SK-N-SH (cell line): ENCODE data around the gene KRTAP10-5. TPM values are rescaled to one million over a fixed set of nuclear protein-coding genes. Genes with fewer than 3 reads are reported as not detected.
"Not testable (repeated sequence)": the region's sequence is repeated elsewhere in the genome, so short reads cannot be mapped to it uniquely, and the experiment has no call there.

Experiments used
- CTCF ChIA-PET: fragments of 300-600, 350-600 bp; formaldehyde crosslinking; extraction: SDS; loops from one replicate; lab custom pipeline; 2021; lab: Yijun Ruan, JAX
- POLR2A ChIA-PET: fragments of 350-600 bp; sonication (Branson Sonifier 250); formaldehyde crosslinking; extraction: SDS; loops from one replicate; lab custom pipeline; 2020; ENCODE audit warnings: antibody characterized with exemption, inconsistent platforms; lab: Yijun Ruan, JAX
- DNase-seq: peaks from one replicate; pipeline ENCODE4 v3.0.0; 2012
- H2AFZ ChIP-seq: fragments of 200-600 bp; sonication (generic); 2 replicates; pipeline ENCODE4 v1.8.1; 2016; ENCODE audit warnings: antibody characterized with exemption, mild to moderate bottlenecking, low read depth
- H3F3A ChIP-seq: fragments of 200-600 bp; sonication (generic); replicated peaks from 2 replicates; pipeline ENCODE3; 2016; ENCODE audit warnings: antibody characterized with exemption, mild to moderate bottlenecking; ENCODE audit not compliant: insufficient read depth
- H3K27ac ChIP-seq, 2 experiments: fragments of 200-500 bp in 1 of 2; fragments of 200-600 bp in 1 of 2; sonication (Bioruptor generic) in 1 of 2; sonication (generic), shearing (Covaris generic) in 1 of 2; 2 replicates each; pipeline versions ENCODE4 v1.5.1 to v1.6.1; 2014 to 2016; ENCODE audit warnings: low read depth in 2 of 2, inconsistent platforms in 1 of 2, low read length in 1 of 2, mild to moderate bottlenecking in 1 of 2, mixed read lengths in 1 of 2
- H3K27me3 ChIP-seq: fragments of 200-600 bp; sonication (generic), shearing (Covaris generic); 2 replicates; pipeline ENCODE4 v1.6.1; 2016; ENCODE audit warnings: mixed run types; ENCODE audit not compliant: insufficient read depth
- H3K36me3 ChIP-seq, 2 experiments: fragments of 200-500 bp in 1 of 2; fragments of 200-600 bp in 1 of 2; sonication (Bioruptor generic) in 1 of 2; sonication (generic) in 1 of 2; replicated peaks in 1 of 2; 2 replicates each; pipeline versions ENCODE3 to v1.5.1; 2014 to 2016; ENCODE audit warnings: low read length in 1 of 2, mild to moderate bottlenecking in 1 of 2; ENCODE audit not compliant: insufficient read depth in 2 of 2, control insufficient read depth in 1 of 2
- H3K4me1 ChIP-seq, 2 experiments: fragments of 200-500 bp in 1 of 2; fragments of 200-600 bp in 1 of 2; sonication (Bioruptor generic) in 1 of 2; sonication (generic), shearing (Covaris generic) in 1 of 2; 2 replicates each; pipeline versions ENCODE4 v1.5.1 to v1.6.1; 2014 to 2016; ENCODE audit warnings: low read depth in 1 of 2, low read length in 1 of 2, mixed run types in 1 of 2; ENCODE audit not compliant: insufficient read depth in 2 of 2, control insufficient read depth in 1 of 2
- H3K4me2 ChIP-seq: fragments of 200-600 bp; sonication (generic), shearing (Covaris generic); 2 replicates; pipeline ENCODE4 v1.6.1; 2017; ENCODE audit warnings: mixed run types
- H3K4me3 ChIP-seq, 2 experiments: fragments of 200-500 bp in 1 of 2; fragments of 200-600 bp in 1 of 2; sonication (Bioruptor generic) in 1 of 2; sonication (generic), shearing (Covaris generic) in 1 of 2; 2 replicates each; pipeline versions ENCODE4 v1.5.1 to v1.8.1; 2014 to 2016; ENCODE audit warnings: low read depth in 2 of 2, inconsistent platforms in 1 of 2, low read length in 1 of 2, mild to moderate bottlenecking in 1 of 2, mixed read lengths in 1 of 2, moderate library complexity in 1 of 2
- H3K79me2 ChIP-seq: fragments of 200-600 bp; sonication (generic); 2 replicates; pipeline ENCODE4 v1.8.1; 2017; ENCODE audit warnings: mild to moderate bottlenecking; ENCODE audit not compliant: insufficient read depth
- H3K9ac ChIP-seq: fragments of 200-600 bp; sonication (generic); 2 replicates; pipeline ENCODE4 v1.6.1; 2017; ENCODE audit warnings: mixed run types
- H3K9me2 ChIP-seq: fragments of 200-600 bp; sonication (generic); 2 replicates; pipeline ENCODE4 v1.6.1; 2017; ENCODE audit warnings: mixed run types
- H3K9me3 ChIP-seq: fragments of 200-600 bp; sonication (generic); 2 replicates; pipeline ENCODE4 v1.6.1; 2017; ENCODE audit warnings: mixed run types, mild to moderate bottlenecking, moderate library complexity
- H4K20me1 ChIP-seq: fragments of 200-600 bp; sonication (generic); 2 replicates; pipeline ENCODE4 v1.6.1; 2017; ENCODE audit warnings: mild to moderate bottlenecking, mixed run types; ENCODE audit not compliant: insufficient read depth
- FOXJ3 ChIP-seq: sonication (generic); formaldehyde crosslinking; IDR thresholded peaks from 2 replicates; pipeline ENCODE4 v1.5.1; 2020; ENCODE audit warnings: mild to moderate bottlenecking, missing genetic modification reagents
- JUND ChIP-seq: IDR thresholded peaks from 2 replicates; pipeline ENCODE4 v1.4.0; 2012
- SMC3 ChIP-seq: IDR thresholded peaks from 2 replicates; pipeline ENCODE4 v1.6.1; 2012; ENCODE audit warnings: low read depth, low read length, improper control_type of control experiment
- TEAD4 ChIP-seq: IDR thresholded peaks from 2 replicates; pipeline ENCODE4 v1.4.0; 2012; ENCODE audit warnings: mild to moderate bottlenecking, borderline replicate concordance; ENCODE audit not compliant: insufficient read depth
- WGBS: methylation state at CpG from one replicate; pipeline ENCODE4 v1.1.6; 2017; ENCODE audit warnings: low lambda C conversion rate; 5-methylcytosine and 5-hydroxymethylcytosine counted together
- polyA plus RNA-seq, 3 experiments: library from polyadenylated mRNA; depleted of rRNA; stranded (reverse); fragments of >200 nt; gene quantifications; 2 replicates each; pipeline ENCODE4 v1.2.3, GENCODE V29; 2012
- TF ChIP-seq, protein P1 (sequence below): fragments of 150-350 bp; IDR thresholded peaks from 2 replicates; pipeline ENCODE4 v1.6.1; 2017; ENCODE audit warnings: antibody characterized with exemption, low read length, low read depth, borderline replicate concordance
- TF ChIP-seq, protein P2 (sequence below): IDR thresholded peaks from 2 replicates; pipeline ENCODE4 v1.4.0; 2012; ENCODE audit warnings: low read depth, borderline replicate concordance
- TF ChIP-seq, protein P3 (sequence below): IDR thresholded peaks from 2 replicates; pipeline ENCODE4; 2012
- TF ChIP-seq, protein P4 (sequence below): IDR thresholded peaks from 2 replicates; pipeline ENCODE4 v1.4.0; 2012; ENCODE audit warnings: low read depth
- TF ChIP-seq, protein P5 (sequence below): fragments of 150-350 bp; IDR thresholded peaks from 2 replicates; pipeline ENCODE4 v1.6.1; 2016; ENCODE audit warnings: mild to moderate bottlenecking, low read depth, low read length

The KRTAP10-5 gene
- polyA plus RNA-seq, 1 of the 3 experiments (the other 2 are of a cell fraction) = not detected

DNA sequence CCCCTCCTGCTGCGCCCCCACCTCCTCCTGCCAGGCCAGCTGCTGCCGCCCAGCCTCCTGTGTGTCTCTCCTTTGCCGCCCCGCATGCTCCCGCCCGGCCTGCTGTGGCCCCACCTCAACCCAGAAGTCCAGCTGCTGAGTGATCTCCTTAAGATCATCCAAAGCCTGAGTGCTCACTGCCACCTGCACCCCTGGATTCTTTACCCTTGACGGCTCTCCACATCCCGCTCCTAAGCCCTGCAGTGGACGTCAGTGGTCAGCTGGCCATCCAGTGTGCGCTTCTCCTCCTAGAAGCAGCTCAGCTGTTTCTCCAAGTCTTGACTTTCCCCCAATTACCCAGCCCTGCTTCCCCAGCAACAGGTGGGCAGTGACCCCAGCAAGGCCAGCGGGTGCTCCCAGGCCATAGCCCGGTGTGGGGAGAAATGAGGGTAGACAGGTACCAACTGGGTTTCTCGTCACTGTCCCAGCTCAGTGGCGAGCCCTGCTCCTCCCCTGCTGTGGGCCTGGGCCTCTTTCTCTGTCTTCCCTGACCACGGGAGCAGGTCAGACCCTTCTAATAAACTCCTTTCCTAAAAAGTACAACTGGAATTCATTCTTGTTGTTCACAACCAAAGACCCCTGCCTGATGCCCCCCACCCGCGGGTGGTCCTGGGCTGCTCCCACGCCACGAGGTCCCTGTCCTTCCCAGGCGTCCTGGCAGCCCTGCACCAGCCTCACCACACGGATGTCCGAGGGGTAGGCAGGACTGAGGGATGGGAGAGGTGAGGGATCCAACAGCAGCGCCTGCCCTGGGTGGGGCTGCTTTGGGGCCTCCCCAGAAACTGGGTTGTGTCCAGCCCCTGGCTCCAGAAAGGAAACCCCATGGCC lies 21.4 kb upstream of the KRTAP10-5 start:
- whole genome bisulfite sequencing = 22% methylated on average over 16 of the region's 23 CpGs
- TF ChIP-seq, protein P1, sequence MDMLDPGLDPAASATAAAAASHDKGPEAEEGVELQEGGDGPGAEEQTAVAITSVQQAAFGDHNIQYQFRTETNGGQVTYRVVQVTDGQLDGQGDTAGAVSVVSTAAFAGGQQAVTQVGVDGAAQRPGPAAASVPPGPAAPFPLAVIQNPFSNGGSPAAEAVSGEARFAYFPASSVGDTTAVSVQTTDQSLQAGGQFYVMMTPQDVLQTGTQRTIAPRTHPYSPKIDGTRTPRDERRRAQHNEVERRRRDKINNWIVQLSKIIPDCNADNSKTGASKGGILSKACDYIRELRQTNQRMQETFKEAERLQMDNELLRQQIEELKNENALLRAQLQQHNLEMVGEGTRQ = no peak
- TF ChIP-seq SMC3 (no peak), FOXJ3 (no peak), TEAD4 (no peak), JUND (no peak)
- TF ChIP-seq, protein P2, sequence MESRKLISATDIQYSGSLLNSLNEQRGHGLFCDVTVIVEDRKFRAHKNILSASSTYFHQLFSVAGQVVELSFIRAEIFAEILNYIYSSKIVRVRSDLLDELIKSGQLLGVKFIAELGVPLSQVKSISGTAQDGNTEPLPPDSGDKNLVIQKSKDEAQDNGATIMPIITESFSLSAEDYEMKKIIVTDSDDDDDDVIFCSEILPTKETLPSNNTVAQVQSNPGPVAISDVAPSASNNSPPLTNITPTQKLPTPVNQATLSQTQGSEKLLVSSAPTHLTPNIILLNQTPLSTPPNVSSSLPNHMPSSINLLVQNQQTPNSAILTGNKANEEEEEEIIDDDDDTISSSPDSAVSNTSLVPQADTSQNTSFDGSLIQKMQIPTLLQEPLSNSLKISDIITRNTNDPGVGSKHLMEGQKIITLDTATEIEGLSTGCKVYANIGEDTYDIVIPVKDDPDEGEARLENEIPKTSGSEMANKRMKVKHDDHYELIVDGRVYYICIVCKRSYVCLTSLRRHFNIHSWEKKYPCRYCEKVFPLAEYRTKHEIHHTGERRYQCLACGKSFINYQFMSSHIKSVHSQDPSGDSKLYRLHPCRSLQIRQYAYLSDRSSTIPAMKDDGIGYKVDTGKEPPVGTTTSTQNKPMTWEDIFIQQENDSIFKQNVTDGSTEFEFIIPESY = no peak
- TF ChIP-seq, protein P3, sequence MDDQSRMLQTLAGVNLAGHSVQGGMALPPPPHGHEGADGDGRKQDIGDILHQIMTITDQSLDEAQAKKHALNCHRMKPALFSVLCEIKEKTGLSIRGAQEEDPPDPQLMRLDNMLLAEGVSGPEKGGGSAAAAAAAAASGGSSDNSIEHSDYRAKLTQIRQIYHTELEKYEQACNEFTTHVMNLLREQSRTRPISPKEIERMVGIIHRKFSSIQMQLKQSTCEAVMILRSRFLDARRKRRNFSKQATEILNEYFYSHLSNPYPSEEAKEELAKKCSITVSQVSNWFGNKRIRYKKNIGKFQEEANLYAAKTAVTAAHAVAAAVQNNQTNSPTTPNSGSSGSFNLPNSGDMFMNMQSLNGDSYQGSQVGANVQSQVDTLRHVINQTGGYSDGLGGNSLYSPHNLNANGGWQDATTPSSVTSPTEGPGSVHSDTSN = no peak
- TF ChIP-seq, protein P4, sequence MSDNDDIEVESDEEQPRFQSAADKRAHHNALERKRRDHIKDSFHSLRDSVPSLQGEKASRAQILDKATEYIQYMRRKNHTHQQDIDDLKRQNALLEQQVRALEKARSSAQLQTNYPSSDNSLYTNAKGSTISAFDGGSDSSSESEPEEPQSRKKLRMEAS = no peak
- TF ChIP-seq, protein P5, sequence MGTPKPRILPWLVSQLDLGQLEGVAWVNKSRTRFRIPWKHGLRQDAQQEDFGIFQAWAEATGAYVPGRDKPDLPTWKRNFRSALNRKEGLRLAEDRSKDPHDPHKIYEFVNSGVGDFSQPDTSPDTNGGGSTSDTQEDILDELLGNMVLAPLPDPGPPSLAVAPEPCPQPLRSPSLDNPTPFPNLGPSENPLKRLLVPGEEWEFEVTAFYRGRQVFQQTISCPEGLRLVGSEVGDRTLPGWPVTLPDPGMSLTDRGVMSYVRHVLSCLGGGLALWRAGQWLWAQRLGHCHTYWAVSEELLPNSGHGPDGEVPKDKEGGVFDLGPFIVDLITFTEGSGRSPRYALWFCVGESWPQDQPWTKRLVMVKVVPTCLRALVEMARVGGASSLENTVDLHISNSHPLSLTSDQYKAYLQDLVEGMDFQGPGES = no peak

DNA sequence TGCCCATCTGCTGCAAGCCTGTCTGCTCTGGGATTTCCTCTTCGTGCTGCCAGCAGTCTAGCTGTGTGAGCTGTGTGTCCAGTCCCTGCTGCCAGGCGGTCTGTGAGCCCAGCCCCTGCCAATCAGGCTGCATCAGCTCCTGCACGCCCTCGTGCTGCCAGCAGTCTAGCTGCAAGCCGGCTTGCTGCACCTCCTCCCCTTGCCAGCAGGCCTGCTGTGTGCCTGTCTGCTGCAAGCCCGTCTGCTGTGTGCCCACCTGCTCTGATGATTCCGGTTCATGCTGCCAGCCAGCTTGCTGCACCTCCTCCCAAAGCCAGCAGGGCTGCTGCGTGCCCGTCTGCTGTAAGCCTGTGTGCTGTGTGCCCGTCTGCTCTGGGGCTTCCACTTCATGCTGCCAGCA lies 20.7 kb upstream of the KRTAP10-5 start:
- H3K4me2 ChIP-seq, H3K9ac ChIP-seq, H3K36me3 ChIP-seq, POLR2A ChIA-PET, H3K9me3 ChIP-seq, CTCF ChIA-PET, H3F3A ChIP-seq, H4K20me1 ChIP-seq, H3K79me2 ChIP-seq, H3K4me1 ChIP-seq, H2AFZ ChIP-seq, DNase-seq, H3K9me2 ChIP-seq, H3K4me3 ChIP-seq, H3K27ac ChIP-seq: not testable (repeated sequence)
- peaks cover 10% of the 10 kb centered on the region; the same call in 1 of the 2 replicates for H3K27me3 ChIP-seq
- WGBS = 18% methylated on average over 6 of the region's 10 CpGs

More for the DNA sequence above, 21.4 kb upstream of the KRTAP10-5 start:
- Histone ChIP-seq H3K4me3 (no peak overlapping the region), H3K9me2 (no peaks in the 10 kb centered on the region), H3K9ac (no peak overlapping the region), H3K9me3 (no peaks in the 10 kb centered on the region), H3K27me3 (peaks cover 10% of the 10 kb centered on the region; the same call in 1 of the 2 replicates), H3K4me1 (no peaks in the 10 kb centered on the region; a peak in 1 of 4 replicates), H4K20me1 (no peaks in the 10 kb centered on the region), H3K36me3 (no peaks in the 10 kb centered on the region), H3K27ac (no peak overlapping the region), H3F3A (no peaks in the 10 kb centered on the region), H2AFZ (no peak overlapping the region), H3K4me2 (no peak overlapping the region), H3K79me2 (no peaks in the 10 kb centered on the region)
- no peak for DNase-seq
- ChIA-PET CTCF (interaction anchor here (1.5 kb wide), 1 partner anchor 192 kb away, joined by 4 read pairs; no protein-coding TSS in a partner anchor), POLR2A (no interaction called here)

DNA sequence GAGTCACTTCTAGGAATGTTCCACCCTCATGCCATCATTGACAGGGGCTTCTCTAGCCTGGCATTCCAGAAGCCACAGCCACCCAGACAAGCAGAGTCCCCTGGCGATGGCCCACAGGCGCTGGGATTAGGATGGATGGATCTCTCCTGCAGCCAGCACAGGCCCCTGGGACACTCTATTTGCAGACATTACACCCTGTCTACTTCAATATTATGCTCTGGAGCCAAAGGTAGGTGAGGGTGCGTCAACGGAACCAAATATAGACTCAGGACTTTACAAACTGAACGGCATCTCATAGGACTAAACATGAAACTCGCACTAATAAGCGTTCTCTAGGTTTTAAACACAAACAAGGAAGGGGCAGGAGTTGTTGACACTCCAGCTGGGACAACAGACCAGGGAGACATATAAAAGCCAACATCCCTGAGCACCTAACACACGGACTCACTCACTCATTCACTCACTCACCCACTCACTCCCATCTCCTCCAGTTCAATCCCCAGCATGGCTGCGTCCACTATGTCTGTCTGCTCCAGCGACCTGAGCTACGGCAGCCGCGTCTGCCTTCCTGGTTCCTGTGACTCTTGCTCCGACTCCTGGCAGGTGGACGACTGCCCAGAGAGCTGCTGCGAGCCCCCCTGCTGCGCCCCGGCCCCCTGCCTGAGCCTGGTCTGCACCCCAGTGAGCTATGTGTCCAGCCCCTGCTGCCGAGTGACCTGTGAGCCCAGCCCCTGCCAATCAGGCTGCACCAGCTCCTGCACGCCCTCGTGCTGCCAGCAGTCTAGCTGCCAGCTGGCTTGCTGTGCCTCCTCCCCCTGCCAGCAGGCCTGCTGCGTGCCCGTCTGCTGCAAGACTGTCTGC lies 19.9 kb upstream of the KRTAP10-5 start, which contains the start of gene KRTAP10-7:
TSS of gene KRTAP10-7 (plus strand) at position 480 of the 861 bp plus-strand sequence. CDS start at position 505, 25 bp downstream.
- H2AFZ ChIP-seq, H3K9ac ChIP-seq, H3K79me2 ChIP-seq, POLR2A ChIA-PET, DNase-seq, H3K4me3 ChIP-seq, H4K20me1 ChIP-seq, H3F3A ChIP-seq, CTCF ChIA-PET, H3K4me2 ChIP-seq, H3K9me2 ChIP-seq, H3K36me3 ChIP-seq, H3K4me1 ChIP-seq, H3K9me3 ChIP-seq, H3K27ac ChIP-seq: not testable (repeated sequence)
- peaks cover 10% of the 10 kb centered on the region; the same call in 1 of the 2 replicates for H3K27me3 ChIP-seq
- WGBS = 31% methylated on average over 18 of the region's 23 CpGs
